ENCODE results near the gene PTPN14. TPM values are rescaled to one million over a fixed set of nuclear protein-coding genes. Genes with fewer than 3 reads are reported as not detected.
A peak's percentile ranks its signal among the peaks of the same experiment; 100 is the strongest.
"Not testable (repeated sequence)": the region's sequence is repeated elsewhere in the genome, so short reads cannot be mapped to it uniquely, and the experiment has no call there.

The PTPN14 gene
- total RNA-seq, 1 experiment from 2014 or later = 243 TPM

GRCh38 chr1:214398490-214398889 lies 152.9 kb downstream of the PTPN14 start:
- TF ChIP-seq, protein P1, sequence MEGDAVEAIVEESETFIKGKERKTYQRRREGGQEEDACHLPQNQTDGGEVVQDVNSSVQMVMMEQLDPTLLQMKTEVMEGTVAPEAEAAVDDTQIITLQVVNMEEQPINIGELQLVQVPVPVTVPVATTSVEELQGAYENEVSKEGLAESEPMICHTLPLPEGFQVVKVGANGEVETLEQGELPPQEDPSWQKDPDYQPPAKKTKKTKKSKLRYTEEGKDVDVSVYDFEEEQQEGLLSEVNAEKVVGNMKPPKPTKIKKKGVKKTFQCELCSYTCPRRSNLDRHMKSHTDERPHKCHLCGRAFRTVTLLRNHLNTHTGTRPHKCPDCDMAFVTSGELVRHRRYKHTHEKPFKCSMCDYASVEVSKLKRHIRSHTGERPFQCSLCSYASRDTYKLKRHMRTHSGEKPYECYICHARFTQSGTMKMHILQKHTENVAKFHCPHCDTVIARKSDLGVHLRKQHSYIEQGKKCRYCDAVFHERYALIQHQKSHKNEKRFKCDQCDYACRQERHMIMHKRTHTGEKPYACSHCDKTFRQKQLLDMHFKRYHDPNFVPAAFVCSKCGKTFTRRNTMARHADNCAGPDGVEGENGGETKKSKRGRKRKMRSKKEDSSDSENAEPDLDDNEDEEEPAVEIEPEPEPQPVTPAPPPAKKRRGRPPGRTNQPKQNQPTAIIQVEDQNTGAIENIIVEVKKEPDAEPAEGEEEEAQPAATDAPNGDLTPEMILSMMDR (IDR thresholded peaks at IDR 0.05; ENCODE audit: unreplicated experiment) = no peak
- no peaks in the 10 kb centered on the region for H3K27me3 Mint-ChIP-seq (ENCODE audit: insufficient read depth, unreplicated experiment)
- no peak for DNase-seq (ENCODE audit: unreplicated experiment)
- no peak overlapping the region for H3K4me3 Mint-ChIP-seq (ENCODE audit: unreplicated experiment)
- ChIA-PET CTCF (interaction anchor here (0.6 to 7.1 kb wide), 4 partner anchors 82 to 713 kb away, joined by 3 to 44 read pairs (median 4); no protein-coding TSS in a partner anchor), POLR2A (interaction anchor here (1.9 kb wide), 1 partner anchor 18 kb away, joined by 5 read pairs; no protein-coding TSS in a partner anchor)
- H3K4me1 Mint-ChIP-seq (ENCODE audit: insufficient read depth, unreplicated experiment) = peaks cover 23% of the 10 kb centered on the region
- intact Hi-C loops (cut with micrococcal nuclease) = no loop called here
- H3K36me3 Mint-ChIP-seq (ENCODE audit: insufficient read depth, unreplicated experiment) = peaks cover 100% of the 10 kb centered on the region
- H3K27ac Mint-ChIP-seq (ENCODE audit: low read depth, unreplicated experiment) = peak overlapping the region; percentile 55
- no peaks in the 10 kb centered on the region for H3K9me3 Mint-ChIP-seq (ENCODE audit: unreplicated experiment)
- no TSS peak for BruUV-seq (replicated peaks)

- no peak overlapping the region for H3K4me3 Mint-ChIP-seq (ENCODE audit: unreplicated experiment)
- DNase-seq (ENCODE audit: unreplicated experiment) = no peak
- peaks cover 15% of the 10 kb centered on the region for H3K4me1 Mint-ChIP-seq (ENCODE audit: insufficient read depth, unreplicated experiment)
- CTCF ChIA-PET = interaction anchor here (0.6 to 7.1 kb wide), 6 partner anchors 8 to 598 kb away, joined by 3 to 44 read pairs (median 4); no protein-coding TSS in a partner anchor
- H3K27ac Mint-ChIP-seq (ENCODE audit: low read depth, unreplicated experiment) = peak overlapping the region; percentile 55
- TF ChIP-seq, protein P1 (IDR thresholded peaks at IDR 0.05; ENCODE audit: unreplicated experiment) = no peak
- intact Hi-C loops (cut with micrococcal nuclease) = no loop called here
- POLR2A ChIA-PET = interaction anchor here (1.5 to 6.3 kb wide), 6 partner anchors 8 to 184 kb away, joined by 3 to 46 read pairs (median 6); no protein-coding TSS in a partner anchor
- BruUV-seq (replicated peaks) = no TSS peak
- no peaks in the 10 kb centered on the region for H3K9me3 Mint-ChIP-seq (ENCODE audit: unreplicated experiment)
- H3K27me3 Mint-ChIP-seq (ENCODE audit: insufficient read depth, unreplicated experiment) = no peaks in the 10 kb centered on the region
- H3K36me3 Mint-ChIP-seq (ENCODE audit: insufficient read depth, unreplicated experiment) = peaks cover 100% of the 10 kb centered on the region
These were observed 153.9 kb downstream of the PTPN14 start for GRCh38 chr1:214397497-214397896.

GRCh38 chr1:214396330-214396729 lies 155.1 kb downstream of the PTPN14 start:
- CTCF ChIA-PET = interaction anchor here (0.6 to 7.1 kb wide), 10 partner anchors 9 to 240 kb away, joined by 3 to 44 read pairs (median 4); no protein-coding TSS in a partner anchor
- TF ChIP-seq, protein P1 (IDR thresholded peaks at IDR 0.05; ENCODE audit: unreplicated experiment) = no peak
- H3K36me3 Mint-ChIP-seq (ENCODE audit: insufficient read depth, unreplicated experiment) = peaks cover 100% of the 10 kb centered on the region
- intact Hi-C loops (cut with micrococcal nuclease) = no loop called here
- DNase-seq (ENCODE audit: unreplicated experiment) = no peak
- no peak overlapping the region for H3K4me3 Mint-ChIP-seq (ENCODE audit: unreplicated experiment)
- no TSS peak for BruUV-seq (replicated peaks)
- no peaks in the 10 kb centered on the region for H3K9me3 Mint-ChIP-seq (ENCODE audit: unreplicated experiment)
- peaks cover 15% of the 10 kb centered on the region for H3K4me1 Mint-ChIP-seq (ENCODE audit: insufficient read depth, unreplicated experiment)
- no peaks in the 10 kb centered on the region for H3K27me3 Mint-ChIP-seq (ENCODE audit: insufficient read depth, unreplicated experiment)
- POLR2A ChIA-PET = interaction anchor here (0.6 to 6.3 kb wide), 16 partner anchors 9 to 188 kb away, joined by 3 to 46 read pairs (median 4); partner anchors contain the start of gene PTPN14
- H3K27ac Mint-ChIP-seq (ENCODE audit: low read depth, unreplicated experiment) = peak overlapping the region; percentile 7

GRCh38 chr1:214394569-214394968 lies 156.8 kb downstream of the PTPN14 start:
- not testable (repeated sequence) for BruUV-seq (replicated peaks); H3K4me3 Mint-ChIP-seq (ENCODE audit: unreplicated experiment); H3K27me3 Mint-ChIP-seq (ENCODE audit: insufficient read depth, unreplicated experiment); H3K9me3 Mint-ChIP-seq (ENCODE audit: unreplicated experiment)
- Mint-ChIP-seq H3K4me1 (ENCODE audit: insufficient read depth, unreplicated experiment) (peaks cover 15% of the 10 kb centered on the region), H3K36me3 (ENCODE audit: insufficient read depth, unreplicated experiment) (peaks cover 100% of the 10 kb centered on the region), H3K27ac (ENCODE audit: low read depth, unreplicated experiment) (peak overlapping the region; percentile 33)
- ChIA-PET CTCF (interaction anchor here (0.5 to 7.1 kb wide), 5 partner anchors 23 to 1134 kb away, joined by 3 to 44 read pairs (median 4); no protein-coding TSS in a partner anchor), POLR2A (interaction anchor here (1.0 to 6.3 kb wide), 12 partner anchors 11 to 187 kb away, joined by 3 to 46 read pairs (median 4); no protein-coding TSS in a partner anchor)
- intact Hi-C loops (cut with micrococcal nuclease) = loop anchor here (2.0 kb wide), 1 partner anchor 52 kb away; no protein-coding TSS in a partner anchor
- peak; percentile 71 for DNase-seq (ENCODE audit: unreplicated experiment)

Data from MCF 10A (cell line).